NCI-H1092 (cell line): ENCODE measurements around the gene AGAP1.

Experiments
- DNase-seq: peaks from one replicate; lab custom pipeline; 2025; lab: John Stamatoyannopoulos, UW

The AGAP1 gene

DNA sequence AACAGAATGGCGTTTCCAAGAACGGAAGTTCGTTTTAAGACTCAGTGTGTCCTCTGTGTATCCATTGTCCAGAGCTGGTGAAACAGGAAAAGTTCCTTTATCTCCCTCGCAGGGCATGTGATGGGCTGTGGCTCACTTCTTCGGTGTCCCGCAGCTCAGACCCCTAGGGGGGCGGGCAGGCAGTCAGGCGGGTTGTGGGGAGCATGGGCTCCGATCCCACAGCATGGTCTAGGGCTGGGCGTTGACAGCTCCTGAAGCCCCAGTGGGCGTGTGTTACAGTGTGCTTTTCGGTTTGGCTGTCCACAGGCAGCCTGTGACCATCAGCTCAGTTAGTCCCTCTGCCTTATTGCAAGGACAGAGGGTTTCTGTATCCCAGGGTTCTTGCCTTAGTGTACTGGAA is 319.6 kb downstream of the AGAP1 start:
- DNase-seq: no peak

DNA sequence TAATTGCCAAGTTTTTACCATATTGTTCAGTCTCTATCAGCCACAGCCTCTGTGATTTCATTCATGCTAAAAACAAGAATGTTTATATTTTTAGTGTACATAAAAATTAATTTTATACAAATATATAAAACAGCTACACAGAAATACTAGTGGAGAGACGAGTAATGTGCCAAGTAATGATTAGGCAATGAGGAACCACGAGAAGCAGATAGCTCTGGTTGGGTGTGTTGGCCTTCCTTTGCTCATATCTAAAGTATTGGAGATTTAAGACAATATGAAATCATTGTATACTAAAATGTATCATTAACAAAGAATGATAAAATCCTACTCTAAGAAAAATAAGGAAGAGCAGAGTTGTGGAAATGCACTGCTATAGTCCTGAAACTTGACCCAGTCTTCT is 326.7 kb downstream of the AGAP1 start:
- no peak for DNase-seq

DNA sequence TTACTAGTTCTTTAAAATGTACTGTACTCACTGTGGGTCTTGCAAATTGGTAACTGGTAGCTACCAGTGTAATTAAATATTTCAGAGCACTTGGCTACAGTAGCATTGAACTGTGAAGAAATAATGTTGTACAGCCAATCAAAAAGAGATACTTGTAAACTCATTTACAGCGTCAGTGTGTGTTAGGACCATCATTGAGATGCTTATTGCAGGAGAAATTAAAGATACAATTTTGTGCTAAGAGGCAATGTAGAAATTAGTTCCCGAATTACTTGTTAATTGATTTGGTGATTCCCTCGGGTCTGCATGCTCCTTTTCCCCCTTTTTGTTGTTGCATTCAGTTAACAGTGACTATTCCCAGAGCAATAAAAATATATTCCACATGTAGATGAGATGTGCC is 330.5 kb downstream of the AGAP1 start:
- no peak for DNase-seq

DNA sequence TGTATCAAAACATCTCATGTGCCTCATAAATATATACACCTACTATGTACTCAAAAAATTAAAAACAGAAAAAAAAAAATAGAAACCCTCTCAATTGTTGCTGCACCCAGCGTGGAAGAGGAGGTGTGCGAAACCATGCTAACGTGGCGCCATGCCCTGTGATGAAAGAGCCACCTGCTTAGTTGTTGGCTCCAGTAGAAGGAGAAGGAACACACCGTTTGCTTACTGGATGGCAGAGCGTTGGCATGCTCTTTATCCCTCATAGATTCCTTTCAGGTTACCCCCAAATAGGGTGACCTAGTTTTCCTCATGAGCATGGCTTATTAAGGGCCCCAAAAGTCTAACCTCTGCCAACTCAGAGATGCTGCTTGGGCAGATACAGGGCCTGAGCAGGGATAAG is 332.1 kb downstream of the AGAP1 start:
- DNase-seq: no peak

DNA sequence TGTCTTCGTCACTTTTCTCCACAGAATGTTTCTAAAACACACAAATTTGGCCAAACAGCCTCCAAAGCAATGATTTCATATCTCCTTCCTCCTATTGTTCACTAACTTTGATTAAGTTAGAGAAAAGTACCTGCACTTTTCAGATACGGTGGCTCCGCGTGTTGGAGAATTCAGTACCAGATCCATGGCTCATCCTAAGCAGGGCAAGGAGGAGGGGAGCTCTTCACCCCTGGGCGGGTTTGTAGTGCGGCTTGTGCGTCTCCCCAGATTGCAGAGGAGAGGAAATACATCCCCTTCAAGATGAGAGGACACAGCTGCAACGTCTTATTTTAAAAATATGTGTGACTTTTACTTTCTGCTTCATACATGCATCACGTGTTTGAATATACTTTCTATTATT is 333.0 kb downstream of the AGAP1 start:
- DNase-seq: no peak

DNA sequence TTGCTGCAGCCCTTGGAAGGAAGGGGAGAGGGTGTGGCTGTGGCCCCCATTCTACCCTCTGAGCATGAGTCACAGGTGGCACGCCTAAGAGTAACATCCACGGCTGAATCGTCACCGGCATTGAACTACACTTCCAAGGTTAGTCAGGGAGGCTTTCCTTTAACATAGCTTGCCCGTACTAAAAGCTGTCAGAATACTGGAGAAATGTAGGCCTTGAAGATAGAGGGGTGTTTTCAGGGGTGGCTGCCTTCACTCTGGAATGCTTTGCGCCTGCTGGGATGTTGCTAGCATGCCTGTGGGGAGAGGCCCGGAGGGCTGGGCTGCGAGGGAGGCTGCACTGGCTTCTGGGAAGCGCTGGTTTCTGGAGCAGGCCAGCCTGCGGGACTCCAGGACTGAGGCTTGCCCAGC is 333.7 kb downstream of the AGAP1 start:
- DNase-seq: no peak

DNA sequence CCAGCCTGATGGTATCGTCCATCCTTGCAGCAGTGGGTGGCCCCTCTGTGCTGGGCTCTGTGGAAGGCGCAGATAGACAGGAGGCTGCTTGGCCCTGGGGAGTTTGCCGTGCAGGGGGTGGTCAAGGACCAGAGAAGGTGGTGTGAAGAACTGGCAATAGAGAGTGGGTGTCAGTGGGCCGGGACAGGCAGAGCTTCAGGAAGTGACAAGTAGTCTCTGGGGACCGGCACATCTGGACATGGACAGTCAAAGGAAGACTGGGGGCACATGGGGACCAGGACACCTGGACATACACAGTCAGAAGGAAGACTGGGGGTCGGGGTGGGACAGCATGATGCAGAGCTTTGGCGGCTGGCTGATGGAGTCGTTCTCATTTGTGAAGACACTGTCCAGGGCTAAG is 335.9 kb downstream of the AGAP1 start:
- no peak for DNase-seq

DNA sequence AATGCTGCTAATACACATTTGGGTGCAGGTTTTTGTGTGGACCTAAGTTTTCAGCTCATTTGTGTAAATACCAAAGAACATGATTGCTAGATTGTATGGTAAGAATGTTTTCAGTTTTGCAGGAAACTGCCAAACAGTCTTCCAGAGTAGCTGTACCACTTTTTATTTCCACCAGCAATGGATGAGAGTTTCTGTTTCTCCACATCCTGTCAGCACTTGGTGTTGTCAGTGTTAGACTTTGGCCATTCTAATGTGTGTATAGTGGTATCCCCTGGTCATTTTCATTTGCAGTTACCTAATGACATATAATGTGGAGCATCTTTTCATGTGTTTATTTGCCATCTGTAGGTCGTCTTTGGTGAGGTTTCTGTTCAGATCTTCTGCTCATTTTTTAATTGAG is 337.9 kb downstream of the AGAP1 start:
- no peak for DNase-seq

DNA sequence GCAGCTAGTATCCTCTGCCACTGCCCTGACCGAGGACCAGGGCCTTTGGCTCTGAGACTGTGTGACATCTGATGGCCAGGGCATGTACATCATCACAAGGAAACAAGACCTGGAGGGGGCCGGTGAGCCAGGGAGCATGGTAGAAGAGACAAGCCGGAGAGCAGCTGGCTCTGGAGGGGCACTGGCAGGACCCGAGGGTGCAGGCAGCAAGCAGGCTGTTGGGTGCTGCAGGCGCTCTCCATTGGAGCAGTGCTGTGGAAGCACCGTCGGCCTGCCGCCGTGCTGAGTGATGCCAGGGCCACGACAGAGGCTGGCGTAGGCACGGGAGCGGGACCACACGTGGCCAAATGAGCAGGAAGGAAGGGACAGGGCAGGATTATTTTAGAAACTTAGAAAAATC is 339.1 kb downstream of the AGAP1 start:
- DNase-seq: no peak

DNA sequence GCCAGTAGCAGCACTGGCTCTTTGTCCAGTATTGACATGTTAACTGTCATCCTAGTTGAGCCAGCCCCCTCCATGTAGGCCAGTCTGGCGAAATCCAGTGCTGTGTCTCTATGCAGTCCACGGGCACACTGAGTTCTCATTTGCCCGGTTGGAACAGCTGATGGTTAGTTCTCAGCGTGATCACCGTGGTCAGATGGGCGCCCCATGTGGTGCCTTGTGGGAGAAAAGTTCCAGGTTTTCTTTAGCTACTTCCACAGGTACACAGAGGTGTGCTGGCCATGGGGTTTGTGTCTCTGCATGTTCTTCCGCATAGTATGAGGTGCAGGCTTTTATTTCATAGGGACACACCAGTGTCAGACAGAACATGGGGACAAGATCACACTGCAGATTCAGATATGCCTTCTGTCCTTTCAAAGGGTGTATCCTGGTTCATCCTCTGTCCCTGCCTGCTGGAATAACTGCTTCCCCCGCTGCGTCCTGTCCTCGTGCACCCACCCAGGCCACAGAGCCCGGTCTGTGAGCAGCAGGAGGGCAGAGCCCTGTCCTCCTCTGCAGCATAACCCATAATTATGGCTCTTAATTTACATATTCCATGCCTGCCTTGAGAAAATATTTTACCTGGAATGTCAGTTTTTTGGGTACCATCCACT is 340.3 kb downstream of the AGAP1 start:
- DNase-seq: no peak

DNA sequence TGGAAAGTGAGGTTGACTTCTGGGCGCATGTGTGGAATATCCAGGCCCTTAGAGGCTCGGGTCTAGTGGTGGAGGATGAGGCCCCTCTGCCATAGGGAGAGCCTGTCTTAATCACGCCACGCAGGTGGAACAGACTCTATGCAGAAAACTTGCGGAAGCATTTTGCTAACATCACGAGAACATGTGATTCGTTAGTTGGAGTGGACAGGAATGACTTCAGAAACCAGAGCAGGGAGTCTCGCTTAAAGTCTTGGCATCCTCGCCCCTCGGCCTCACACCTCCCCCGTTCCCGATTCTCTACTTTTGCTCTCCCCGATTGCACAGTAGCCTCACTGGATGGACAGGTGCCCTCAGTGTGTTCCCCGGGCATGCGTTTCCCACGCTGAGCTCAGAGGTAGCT is 340.9 kb downstream of the AGAP1 start:
- DNase-seq: no peak

DNA sequence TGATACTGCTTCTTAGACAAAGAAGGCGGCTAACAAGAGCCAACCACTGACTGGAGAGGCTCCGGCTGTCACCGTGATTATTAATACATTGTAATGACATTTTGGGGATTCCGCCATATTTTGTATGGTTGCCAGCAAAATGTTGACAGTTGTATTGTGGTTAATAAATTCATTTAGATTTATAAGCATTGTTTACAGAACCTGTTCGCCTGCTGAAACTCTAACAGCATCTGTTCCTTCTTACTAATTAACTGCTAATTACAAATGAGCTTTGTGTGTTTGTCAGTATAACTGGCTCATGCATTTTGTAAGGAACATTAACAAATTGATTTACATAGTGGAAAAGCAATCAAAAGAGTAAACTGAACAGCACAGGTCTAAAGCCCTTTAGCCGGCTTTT is 342.0 kb downstream of the AGAP1 start:
- no peak for DNase-seq

DNA sequence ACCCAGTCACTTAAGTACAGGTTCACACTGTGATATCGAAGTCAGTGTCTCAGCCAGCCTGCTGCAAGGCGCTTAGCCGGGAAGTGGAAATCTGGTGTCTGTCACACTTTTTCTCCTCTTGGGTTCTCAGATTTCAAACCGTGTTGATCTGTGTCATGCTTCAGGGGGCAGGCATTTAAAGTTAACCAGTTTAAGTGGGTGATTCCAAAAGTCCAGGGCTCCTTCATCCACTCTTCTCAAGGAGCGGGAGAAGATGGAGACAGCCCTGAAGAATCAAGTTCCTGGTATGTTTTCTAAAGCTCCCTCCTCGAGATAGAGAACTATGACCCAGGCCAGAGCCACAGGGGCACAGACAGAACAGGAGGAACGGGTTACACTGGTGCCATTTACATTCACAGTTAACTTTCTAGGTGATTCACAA is 342.7 kb downstream of the AGAP1 start:
- DNase-seq: no peak

DNA sequence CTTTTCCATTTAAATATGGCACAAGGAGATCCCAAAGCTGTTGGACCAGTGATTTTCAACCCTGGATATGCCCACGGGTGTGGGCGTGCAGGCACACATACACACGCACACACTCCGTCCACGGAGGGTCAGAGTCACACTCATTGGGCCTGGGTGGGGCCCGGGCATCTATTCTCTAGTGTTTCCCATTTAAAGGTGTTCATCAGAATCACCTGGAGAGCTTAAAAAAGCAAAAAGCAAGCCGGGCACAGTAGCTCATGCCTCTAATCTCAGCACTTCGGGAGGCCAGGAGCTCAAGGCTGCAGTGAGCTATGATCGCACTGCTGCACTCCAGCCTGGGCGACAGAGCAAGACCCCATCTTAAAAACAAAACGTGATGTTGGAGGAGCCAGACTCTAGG is 345.4 kb downstream of the AGAP1 start:
- DNase-seq: no peak

DNA sequence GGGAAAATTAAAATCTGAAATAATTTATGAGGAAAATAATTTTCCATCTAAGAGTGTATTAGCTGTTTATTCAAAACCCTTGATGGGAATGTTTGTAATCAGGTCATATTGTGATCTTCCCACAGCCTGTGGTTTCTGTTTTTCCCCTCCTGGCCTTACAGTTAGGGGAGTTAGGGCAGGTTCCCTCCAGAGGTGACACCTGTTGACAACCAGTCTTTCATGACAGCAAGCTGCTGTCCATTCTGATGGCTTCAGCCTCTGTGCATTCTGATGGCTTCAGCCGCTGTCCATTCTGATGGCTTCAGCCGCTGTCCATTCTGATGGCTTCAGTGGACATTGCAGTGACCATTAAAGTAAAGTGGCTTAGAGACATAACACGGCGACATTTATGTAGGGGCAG is 346.1 kb downstream of the AGAP1 start:
- DNase-seq: no peak

DNA sequence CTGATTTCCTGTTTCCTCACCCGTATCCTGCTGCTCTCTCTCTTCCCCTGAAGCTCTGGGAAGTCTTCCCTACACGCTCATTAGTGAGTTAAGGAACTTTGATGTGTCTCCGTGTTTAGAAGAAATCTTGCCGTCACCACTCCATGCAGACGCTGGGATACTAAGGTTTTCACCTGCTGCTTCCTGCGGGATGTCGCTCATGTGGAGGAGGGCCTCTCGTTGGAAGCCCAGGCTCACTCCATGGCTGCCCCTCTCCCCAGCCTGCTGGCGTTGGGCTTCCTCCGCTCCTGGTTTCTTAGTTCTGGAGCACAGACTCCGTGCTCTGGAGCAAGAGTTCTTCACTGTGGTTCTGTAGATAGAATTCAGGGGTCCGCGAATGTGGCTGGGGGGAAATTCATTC is 348.0 kb downstream of the AGAP1 start:
- no peak for DNase-seq

DNA sequence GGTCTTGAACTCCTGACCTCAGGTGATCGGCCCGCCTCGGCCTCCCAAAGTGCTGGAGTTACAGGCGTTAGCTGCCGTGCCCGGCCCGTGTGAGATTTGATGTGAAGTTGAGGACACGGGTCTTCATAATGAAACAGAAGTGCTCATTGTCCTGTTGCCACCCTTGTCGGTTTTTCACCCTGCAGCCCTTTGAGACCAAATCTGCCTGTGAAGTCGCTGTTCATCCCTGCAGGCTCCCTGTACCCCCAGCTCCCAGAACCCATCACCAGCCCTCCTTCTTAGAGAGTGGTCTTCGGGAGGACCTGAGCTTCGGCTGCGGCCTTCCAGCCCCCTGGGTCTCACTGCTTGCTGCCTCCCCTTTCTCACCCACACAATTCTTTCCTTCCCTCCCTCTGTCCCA is 349.1 kb downstream of the AGAP1 start:
- DNase-seq: no peak

DNA sequence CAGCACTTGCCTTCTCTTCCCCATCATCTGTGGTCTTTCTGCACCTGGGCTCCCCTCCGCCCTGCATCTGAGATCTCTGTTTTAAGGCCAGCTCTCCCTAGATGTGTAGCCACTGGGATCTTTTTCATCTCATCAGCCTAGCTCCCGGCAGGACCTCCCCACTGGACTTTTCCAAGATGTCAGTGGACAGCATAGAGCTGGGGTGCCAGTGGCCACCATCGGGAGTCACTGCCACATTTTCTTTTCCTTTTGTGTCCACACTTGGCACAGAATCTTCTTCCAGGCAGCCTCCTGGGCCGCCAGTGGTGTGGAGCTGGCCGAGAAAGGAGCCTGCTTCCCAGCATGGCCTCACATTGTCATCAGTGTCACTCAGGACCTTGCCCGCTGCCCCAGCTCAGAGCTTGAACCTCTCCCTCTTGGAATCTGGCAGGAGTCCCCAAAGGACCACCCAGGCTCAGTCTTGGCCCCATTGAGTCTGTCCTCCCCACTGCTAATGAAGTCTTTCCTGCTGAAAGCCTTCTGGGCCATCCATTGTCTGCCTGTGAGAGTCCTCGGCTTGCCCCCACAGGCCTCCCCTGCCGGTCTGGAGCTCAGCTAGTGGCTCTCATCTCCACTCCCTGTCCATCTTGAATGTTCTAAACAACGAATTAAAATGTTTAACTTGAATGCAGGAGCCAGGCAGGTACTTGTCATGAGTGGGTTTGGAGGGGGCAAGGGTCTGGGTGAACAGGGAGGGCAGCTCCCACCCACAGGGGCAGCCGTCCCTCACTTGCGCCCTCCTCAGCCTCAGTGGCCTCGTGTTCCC is 349.9 kb downstream of the AGAP1 start:
- DNase-seq: no peak

DNA sequence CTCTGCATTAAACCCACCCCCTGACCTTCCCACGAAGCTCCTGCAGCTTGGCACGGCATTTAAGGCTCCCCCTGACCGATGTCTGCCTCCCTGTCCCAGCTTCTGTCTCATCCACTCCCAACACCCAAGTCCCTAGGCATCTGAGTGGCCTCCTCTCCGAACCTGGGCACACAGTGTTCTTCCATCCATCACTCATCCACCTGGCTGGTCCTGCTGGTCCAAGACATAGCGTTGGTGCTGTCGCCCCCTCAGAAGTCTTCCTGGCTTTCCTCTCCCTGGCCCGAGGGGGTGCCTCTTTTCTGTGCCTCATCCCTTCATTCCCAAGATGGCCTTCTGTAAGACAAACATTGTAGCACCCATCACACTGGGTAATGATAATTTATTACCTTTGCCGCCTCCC is 350.7 kb downstream of the AGAP1 start:
- no peak for DNase-seq

DNA sequence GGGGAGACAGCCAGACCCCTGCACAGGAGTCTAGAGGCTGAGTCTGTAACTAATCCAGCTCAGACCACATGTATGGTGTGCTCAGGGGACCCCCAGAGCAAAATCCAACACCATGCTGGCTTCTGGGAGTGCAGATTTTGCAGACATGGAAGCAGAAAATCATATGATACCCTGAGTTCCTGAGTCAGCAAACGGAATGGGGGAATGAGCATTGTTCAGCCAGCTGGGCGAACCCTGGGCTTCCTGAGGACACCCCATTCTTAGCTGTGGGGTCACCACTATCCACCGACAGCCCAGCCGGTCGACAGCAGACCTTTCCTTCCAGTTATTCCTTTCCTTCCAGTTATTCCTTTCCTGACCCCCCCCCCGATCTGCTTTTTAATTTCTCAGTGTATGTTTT is 351.4 kb downstream of the AGAP1 start:
- DNase-seq: no peak

DNA sequence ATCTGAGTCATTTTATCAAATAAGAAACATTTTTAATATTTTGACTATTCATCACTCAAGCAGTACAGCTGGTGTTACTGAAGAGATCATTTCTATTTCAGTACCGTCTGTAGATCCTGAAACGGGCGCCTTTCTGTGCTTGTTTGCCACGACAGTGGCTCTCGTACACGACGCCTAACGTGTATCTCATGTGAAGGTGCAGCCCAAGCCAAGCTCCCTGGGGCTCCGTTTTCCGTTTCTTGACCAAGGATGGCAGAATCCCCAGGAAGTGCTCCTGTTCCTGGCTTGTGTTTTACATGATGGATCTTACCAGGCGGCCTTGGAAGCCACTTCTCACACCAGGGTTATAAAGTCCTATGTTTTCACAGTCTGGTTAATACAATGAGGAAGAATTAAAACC is 353.7 kb downstream of the AGAP1 start:
- no peak for DNase-seq

DNA sequence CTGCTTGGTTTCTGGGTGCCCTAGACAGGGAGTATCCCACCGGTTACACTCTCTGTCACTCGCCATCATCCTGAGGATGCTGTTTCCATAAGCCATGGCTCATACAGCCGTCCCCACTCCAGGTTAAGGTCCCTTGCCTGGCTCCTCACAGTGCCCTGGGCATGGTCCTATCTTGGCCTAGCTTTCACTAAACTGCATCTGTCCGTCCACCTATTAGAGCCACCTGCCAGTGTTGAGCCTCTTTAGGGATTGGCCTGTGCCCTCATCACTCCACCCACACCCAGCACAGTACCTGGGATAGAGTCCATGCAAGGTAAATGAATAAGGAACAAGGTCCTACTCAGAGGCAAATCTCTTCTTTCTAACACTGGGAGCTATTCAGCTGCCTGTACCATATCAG is 354.2 kb downstream of the AGAP1 start:
- no peak for DNase-seq

DNA sequence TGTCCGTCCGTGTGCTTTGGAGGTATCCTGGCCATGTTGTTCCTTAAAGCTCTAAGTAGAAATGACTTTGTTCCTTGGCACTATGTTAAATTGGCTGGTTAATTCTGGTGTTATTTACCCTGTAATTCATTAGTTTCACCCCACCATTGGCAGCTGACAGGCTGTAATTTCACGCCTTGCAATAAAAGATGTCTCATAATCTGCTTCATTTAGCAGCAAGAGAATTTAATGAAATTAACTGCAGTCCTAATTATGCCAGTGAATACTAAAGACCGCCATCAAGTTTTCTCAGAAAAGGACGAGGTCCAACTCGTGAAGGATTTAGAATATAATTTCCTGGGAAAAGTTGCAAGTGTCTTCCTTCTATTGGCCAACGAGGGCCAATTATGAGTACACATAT is 355.1 kb downstream of the AGAP1 start:
- DNase-seq: no peak

DNA sequence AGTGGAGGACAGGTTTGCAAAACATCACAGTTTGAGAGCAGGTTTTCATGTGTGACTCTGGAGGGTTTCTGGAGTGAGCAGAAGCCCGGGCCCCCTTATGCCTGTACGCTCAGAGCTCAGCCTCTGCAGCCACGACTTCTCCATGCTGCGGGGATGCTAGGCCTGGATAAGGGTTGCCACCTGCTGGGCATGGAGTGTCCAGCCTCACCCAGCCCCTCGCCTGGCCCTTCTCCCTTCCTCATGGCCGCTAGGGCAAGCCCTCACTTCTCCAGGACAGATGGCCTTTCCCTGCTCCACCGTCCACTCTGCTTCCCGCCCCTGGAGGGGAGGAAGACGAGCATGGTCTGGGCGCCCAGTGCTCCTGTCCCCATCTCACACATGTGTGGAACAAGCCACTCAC is 355.6 kb downstream of the AGAP1 start:
- DNase-seq: no peak
